Stimulated activated naive CD8-positive, alpha-beta T cell treated with anti-CD3 and anti-CD28 coated beads, Interleukin-15, Interleukin-2, amounts not matched to agents 100 U/mL and 50 U/mL, for 24 hours (primary cell): Measurements from ENCODE around the gene PTK6.
"Not testable (repeated sequence)": the region's sequence is repeated elsewhere in the genome, so short reads cannot be mapped to it uniquely, and the experiment has no call there.

Source experiments
- ATAC-seq: fragments of 150-1000 bp; cut with Tn5 transposase; one replicate; pipeline ENCODE4 v1.10.0; 2021
- DNase-seq: peaks from one replicate; pipeline ENCODE4 v3.0.0; 2021

PTK6 gene

DNA sequence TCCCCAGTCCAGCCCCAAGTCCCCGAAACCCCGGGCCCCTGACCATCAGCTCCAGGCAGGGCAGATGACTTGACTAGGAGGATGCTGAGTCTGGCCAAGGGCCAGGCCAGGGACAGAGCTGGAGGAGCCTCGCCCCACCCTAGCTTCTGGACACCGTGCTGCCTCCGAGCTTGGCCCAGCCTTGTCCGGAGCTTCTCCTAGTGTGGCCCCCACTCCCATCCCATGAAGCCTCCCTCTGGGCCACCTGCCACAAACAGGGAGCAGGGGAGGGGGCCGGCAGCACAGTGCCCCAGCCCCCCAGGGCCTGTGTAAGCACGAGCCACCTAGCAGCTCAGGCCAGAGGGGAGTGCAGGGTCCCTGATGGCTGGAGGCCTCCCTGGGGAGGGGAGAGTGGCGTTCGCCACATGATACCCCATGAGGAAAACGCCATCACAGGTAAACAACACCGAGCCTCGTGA, 43.6 kb downstream of the PTK6 start:
- ATAC-seq (no peak), DNase-seq (no peak)

DNA sequence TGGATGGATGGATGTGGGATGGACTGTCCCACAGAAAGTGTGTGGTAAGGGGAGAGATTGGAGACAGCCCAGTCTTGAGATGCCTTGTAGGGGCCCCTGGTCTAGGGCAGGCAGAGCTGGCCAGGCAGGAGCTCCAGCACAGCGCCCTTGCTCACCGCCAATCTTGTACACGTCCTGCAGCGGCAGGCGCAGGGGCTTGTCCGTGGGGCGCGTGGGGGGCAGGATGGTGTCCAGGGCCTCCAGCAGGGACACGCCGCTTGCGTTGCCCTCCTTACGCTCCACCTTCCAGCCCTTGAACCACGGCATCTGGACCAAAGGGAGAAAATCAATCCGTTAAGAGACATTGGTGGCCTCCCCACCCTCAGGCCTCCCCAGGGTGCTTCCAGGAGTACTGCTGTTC, 44.2 kb downstream of the PTK6 start:
- DNase-seq: no peak
- ATAC-seq: no peak

DNA sequence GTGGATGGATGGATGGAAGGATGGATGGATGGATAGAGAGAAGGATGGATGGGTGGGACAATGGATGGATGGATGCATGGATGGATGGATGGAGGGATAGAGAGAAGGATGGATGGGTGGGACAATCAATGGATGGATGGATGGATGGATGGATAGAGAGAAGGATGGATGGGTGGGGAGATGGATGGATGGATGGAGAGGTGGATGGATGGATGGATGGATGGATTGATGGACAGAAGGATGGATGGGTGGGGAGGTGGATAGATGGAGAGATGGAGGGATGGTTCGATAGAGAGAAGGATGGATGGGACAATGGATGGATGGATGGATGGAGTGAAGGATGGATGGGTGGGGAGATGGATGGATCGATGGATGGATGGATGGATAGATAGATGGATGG, 44.7 kb downstream of the PTK6 start:
- ATAC-seq (no peak), DNase-seq (no peak)

DNA sequence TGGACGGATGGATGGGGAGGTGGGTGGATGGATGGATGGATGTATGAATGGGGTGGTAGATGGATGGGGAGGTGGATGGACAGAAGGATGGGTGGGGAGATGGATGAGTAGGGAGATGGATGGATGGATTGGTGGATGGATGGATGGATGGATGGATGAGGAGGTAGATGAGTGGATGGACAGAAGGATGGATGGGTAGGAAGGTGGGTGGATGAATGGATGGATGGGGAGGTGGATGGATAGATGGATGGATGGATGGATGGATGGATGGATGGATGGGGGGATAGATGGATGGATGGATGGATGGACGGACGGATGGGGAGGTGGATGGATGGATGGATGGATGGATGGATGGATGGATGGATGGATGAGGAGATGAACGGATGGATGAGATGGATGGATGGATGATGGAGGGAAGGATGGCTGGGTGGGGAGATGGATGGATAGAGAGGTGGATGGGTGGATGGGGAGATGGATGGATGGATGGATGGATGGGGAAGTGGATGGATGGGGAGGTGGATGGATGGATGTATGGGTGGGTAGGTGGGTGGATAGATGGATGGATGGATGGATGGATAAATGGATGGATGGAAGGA, 45.4 kb downstream of the PTK6 start:
- ATAC-seq: no peak
- no peak for DNase-seq

DNA sequence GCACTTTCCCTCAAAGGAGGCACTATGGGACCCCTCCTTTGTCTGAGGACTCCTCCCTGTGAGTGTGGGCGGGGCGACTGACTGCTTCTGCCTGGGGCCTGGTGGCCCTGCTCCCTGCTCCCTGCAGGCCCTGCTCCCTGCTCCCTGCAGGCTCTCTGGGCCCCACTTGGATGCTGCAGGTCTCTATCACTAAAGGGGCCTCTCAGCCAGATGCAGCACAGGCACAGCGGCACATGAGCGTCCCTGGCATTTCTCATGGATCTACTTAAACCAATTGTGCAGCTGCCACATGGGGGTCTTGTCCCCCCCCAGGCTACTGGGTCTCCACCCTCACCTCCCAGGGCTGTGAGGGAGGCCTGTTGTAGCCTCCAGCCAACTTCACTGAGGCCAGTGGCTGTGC, 46.1 kb downstream of the PTK6 start:
- ATAC-seq (no peak), DNase-seq (no peak)

DNA sequence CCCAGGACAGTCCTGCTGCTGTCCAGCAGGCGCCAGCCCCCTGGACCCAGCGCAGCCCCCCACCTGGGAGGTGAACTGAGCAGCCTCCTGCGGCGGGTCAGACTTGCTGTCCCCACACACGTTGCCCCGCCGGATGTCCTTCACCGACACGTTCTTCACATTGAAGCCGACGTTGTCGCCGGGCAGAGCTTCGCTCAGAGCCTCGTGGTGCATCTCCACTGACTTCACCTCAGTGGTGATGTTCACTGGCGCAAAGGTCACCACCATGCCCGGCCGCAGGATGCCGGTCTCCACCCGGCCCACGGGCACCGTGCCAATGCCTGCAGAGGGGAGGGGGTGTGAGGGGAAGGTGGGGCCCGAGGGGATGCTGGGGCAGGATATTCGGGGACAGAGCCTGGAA, 46.8 kb downstream of the PTK6 start:
- no peak for DNase-seq
- ATAC-seq: no peak

DNA sequence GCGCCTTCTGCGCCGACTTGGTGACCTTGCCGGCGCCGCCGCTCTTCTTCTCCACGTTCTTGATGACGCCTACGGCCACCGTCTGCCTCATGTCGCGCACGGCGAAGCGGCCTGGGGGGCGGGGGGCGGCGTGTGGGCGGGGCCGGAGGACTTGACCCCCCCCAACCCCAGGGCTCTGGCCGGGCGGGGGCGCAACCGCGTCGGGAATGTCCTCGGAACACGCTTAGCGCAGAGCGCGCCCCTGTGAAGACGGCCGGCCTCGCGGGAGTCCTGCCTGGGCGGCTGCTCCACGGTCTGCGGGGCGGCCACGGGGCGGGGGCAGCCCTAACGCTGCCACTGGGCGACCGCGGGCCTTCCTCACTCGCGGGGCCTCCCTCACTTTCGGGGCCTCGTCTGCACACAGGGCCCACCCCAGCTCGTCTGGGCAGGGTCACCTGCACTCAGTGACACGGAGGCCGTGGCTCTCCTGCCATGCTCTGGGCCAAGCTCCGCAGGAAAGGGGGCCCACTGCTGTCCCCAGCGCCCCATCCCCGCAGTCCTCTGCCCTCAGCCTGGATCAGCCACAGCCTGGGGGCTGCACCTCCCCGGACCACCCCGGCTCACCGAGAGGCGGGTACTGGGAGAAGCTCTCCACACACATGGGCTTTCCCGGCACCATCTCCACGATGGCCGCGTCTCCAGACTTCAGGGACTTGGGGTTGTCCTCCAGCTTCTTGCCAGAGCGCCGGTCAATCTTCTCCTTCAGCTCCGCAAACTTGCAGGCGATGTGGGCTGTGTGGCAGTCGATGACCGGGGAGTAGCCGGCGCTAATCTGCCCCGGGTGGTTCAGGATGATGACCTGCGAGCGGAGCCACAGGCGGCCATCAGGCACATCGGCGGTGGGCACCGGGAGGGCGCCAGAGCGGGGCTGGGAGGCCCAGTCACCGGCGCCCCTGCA, 48.6 kb downstream of the PTK6 start:
- no peak for ATAC-seq

DNA sequence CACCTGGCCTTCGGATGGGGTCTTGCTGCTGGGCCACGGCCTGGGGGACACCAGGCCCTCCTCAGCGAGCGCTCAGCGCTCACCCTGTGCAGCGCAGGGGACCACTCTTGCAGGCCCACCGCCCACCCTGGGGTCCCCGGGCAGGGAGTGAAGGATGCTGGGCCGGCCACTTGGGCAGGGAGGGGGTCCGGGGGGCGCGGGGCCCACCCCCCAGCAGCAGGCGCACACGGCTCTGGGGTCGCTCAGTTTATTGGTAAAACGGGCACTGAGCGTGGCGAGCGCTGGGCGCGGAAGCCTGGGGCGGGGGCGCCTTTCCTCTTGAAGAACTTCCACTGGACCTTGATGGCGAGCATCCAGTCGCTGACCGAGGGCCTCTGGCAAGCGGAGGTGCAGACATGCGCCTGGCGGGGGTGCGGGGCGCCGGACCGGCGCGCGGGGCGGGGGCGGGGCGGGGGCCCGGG, 49.4 kb downstream of the PTK6 start:
- DNase-seq: no peak
- ATAC-seq: no peak

More for the DNA sequence above, 48.6 kb downstream of the PTK6 start:
- no peak for DNase-seq

DNA sequence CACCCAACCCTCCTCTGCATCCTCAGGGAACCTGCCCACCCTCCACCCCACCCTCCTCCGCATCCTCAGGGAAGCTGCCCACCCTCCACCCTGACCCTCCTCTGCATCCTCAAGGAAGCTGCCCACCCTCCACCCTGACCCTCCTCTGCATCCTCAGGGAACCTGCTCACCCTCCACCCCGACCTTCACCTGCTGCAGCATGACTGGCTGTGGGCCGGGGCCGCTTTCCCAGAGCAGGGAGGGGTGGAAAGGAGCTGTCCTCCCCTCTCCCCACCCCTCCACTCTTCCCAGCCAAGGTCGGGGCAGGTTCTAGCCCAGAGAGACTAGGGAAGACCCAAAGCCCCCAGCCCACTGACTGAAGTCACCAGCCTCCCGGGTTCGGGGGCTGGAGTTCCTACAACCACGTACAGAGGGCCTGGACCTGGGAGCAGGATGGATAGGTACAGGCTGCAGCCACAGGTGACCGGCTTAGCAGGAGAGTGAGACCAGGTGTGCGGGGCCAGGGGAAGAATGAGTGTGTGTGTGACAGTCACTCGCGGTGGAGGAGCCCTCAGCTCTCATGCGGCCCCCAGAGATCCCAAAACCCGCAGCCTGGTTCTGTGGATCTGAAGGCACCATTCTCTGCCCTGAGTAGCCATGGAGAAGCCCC, 49.9 kb downstream of the PTK6 start:
- no peak for ATAC-seq
- DNase-seq: no peak

DNA sequence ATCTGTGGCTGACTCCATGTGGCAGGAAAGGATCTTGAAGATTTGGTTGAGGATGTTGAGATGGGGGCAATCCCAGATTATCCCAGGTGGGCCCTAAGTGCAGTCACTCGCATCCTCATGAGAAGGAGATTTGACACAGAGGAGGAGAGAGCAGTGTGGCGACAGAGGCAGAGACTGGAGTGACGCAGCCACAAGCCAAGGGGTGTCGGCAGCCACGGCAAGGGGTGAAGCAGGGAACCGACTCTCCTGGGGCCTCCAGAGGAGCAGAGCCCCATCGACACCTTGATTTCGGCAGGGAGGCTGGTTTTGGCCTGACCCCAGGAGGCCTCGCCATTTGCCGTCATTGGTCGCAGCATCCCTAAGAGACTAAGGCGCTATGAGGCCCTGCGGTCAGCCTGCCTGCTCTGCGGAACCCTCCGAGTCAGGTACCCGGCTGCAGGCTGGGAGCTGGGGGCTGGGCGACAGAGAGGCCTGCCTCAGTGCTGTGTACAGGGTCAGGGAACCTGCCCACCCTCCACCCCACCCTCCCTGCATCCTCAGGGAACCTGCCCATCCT, 50.8 kb downstream of the PTK6 start:
- ATAC-seq: no peak
- DNase-seq: no peak

DNA sequence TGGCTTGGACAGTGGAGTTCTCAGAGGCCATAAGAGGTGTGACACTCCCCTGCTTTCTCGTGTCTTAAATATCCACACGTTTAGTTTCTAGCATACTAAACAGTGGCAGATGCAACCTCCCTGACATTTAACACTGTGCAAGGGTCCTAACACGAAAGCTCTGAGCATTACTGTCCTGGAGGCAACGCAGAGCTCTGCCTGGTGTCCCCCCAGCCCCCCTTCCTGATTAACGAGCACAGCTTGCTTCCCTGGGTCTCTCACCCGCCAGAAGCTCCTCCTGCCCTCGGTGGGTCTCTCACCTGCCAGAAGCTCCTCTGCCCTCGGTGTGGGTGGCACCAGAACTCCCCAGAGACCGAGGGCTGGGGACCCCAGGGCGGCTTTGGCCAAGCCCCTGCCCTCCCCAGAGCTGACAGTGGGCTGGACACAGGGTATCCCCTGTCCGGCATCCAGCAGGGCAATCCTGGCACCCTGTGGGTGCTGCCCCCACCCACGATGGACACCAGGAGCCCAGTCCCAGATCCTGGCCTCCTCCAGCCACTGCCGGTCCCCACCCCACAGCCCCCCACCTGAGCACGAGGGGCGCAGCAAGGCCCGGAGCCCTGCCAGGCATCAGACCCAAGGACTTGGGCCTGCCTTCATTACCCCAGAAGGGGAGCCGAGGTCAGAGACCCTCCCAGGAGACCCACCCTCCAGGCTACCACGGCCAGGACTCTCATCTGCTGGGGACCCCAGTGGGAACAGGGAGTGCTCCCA, 52.3 kb downstream of the PTK6 start:
- DNase-seq (no peak), ATAC-seq (no peak)

DNA sequence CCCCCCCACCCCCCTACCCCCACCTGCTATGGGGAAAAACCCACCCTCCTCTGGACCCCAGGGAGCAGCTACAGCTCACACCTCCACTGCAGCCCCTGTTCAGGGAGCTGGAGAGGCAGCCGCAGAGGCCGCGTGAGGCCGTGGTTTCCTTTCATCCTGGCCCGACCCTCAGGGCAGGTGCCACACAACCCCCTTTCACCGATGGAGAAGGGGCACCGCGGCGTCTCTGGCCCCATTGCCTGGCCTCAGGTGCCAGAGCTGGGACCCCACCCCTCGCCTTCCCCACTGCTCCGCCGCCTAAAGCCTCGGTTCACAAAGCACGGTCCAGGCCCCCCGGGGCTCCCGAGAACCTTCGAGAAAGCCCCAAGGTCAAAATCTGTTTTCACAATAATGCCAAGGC, 52.9 kb downstream of the PTK6 start:
- ATAC-seq (no peak), DNase-seq (no peak)

DNA sequence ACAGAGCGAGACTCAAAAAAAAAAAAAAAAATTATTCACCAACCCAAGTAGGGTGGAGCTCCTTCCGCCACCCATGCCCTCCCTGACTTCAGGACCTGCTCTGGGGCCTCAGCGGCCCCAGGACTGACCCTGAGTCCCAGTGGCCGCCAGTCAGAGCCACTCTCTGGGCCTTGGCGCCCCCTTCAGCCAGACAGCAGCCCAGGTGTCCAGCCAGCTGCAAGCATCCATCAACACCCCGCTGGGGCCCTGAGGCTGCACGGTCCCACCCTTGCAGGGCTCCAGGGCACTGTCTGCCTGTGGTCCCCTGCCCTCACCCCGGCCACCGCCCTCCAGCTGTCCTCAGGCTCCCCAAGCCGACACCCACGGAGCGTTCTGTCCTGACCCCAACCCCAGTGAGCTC, 53.3 kb downstream of the PTK6 start:
- no peak for DNase-seq
- ATAC-seq: no peak

DNA sequence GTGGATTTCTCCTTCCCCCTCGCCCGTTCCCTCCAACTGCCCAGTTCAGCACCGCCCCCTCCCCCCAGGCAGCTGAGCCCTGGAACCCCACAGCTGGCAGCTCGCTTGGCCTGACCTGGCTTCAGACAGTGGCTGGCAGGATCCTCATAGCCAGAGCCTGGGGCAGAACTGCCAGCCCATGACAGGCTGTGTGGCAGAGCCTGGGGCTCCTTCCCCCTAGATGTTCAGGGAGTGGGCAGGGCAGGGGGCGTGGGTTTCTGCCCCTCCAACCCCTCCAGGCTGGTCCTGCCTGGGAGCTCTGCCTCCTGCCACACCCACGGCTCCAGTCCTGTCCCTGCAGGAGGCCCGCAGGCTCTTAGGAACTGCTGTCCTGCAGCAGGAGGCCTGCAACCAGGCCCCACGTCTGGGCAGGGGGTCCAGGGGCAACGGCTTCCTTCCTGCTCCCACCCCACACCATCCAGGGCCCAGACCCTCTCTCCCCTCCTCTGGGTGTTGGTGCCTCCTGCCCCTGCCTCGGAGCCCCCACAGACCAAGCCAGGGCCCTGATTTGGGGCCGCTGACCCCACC, 55.1 kb downstream of the PTK6 start:
- ATAC-seq (no peak), DNase-seq (no peak)

DNA sequence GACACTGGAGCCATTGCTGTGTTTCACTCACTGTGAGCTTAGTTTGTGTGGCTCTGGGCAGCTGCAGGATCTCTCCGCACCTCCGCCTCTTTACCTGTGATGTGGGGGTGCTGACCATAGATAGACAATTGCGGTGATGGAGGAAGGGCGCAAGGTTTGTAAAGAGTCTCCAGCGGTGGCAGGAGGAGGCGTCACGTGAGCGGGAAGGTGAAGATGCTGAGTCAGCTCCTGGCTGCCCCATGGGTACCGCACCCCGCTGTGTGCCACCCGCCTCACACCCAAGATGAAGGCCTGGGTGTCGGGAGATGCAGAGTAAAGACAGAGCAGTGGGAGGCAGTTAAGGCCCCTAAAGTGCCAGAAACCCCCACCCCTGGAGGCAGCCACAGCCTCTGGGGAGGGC, 55.7 kb downstream of the PTK6 start:
- ATAC-seq (no peak), DNase-seq (no peak)

DNA sequence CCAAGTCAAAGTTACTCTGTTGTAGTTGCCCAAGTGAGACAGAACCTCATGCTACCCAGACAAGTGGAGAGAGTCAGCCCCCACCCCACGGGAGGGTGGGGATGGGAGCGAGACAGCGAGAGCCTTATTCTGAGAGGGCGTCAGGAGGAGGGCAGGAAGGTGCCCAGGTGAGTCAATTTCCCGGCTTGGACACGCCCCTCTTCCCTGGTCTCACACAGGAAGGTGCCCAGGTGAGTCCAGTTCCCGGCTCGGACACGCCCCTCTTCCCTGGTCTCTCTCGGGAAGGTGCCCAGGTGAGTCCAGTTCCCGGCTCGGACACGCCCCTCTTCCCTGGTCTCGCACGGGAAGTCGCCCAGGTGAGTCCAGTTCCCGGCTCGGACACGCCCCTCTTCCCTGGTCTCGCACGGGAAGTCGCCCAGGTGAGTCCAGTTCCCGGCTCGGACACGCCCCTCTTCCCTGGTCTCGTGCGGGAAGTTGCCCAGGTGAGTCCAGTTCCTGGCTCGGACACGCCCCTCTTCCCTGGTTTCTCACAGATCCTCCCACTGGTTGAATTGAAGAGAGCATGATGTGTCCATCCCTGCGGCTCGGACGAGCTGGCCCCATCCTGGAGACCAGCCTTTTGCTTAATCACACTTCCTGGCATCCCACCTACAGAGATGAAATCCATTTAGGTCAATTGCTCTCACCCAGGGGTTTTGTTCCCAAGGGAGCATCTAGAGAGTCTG, 57.3 kb downstream of the PTK6 start:
- not testable (repeated sequence) for ATAC-seq

DNA sequence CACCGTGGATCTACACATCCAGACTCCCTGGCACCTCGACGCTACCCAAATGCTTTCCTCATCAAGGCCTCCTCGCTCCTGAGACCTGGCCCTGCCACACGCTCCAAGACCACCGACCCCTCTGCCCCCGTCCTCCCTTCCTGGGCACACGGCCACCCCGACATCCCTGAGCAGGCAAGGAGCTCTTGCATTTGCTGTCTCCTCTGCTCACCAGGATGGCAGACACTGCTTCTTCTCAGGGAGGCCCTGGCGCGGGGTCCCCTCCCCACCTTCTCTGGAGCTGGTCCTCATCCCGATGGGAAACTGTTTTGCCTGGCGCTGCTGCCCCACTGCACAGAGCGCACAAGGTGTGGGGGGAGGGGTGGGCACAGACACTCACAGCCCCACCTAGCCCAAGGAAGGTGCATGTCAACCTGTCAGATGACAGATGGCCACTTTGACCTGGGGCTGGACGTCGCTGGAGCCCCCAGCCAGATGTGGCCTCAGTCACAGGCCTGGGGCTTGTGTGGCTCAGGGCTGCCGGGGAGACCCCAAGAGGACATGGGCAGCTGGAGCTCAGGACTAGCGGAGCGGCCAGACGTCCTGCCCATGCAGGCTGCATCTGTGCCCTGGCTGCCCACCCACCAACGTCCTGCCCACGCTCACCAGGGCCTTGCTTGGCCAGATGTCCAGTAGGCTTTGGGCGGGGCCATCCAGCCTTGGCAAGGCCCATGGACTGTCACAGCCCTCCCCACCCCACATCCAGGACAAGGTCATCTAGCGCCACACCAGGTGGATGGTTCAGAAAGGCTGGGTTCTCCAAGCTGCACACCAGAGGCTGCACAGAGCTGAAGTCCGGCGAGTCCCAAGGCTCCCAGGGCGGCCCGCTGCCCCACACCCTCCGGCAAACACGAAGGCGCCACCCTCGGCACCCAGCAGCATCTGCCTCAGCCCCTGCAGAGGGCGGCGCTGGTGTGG, 58.6 kb downstream of the PTK6 start:
- DNase-seq (no peak), ATAC-seq (no peak)

More for the DNA sequence above, 57.3 kb downstream of the PTK6 start:
- not testable (repeated sequence) for DNase-seq
